Measurements from ENCODE around the gene SPINK7.

DNA sequence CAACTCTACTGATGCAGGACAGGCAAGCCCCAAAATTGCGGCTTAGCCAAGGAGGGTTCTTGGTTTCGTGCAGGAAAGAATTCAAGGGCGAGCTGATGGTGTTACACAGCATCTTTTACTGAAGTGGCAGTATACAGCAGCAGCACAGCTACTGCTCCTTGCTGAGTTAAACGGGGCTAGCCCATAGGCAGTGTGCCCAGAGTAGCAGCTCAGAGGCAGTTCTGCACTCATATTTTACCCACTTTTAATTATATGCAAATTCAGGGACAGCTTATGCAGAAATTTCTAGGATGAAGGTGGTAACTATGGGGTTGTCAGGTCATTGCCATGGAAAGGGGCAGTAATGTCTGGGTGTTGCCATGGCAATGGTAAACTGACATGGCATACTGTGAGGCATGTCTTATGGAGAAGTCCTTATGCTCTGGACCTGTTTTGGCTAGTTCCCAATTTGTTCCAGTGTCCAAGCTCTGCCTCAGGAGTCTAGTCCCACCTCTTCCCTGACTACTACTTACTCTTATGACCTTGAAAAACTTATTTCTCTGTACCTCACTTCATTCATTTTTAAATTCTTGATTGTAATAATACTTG, 21.1 kb downstream of the SPINK7 start:
- TF ChIP-seq CTCF (IDR thresholded peaks at IDR 0.05; ENCODE audit: borderline replicate concordance, extremely low read depth, low read length, poor library complexity, severe bottlenecking) (no peak), EZH2 (IDR thresholded peaks at IDR 0.05; ENCODE audit: borderline replicate concordance, low read depth, low read length, severe bottlenecking) (no peak)
